ENCODE data around the gene ELMOD3.

GRCh38 chr2:85418132-85419008 lies 63.8 kb downstream of the ELMOD3 start, which contains the start of gene SH2D6:
- TF ChIP-seq, protein P1, sequence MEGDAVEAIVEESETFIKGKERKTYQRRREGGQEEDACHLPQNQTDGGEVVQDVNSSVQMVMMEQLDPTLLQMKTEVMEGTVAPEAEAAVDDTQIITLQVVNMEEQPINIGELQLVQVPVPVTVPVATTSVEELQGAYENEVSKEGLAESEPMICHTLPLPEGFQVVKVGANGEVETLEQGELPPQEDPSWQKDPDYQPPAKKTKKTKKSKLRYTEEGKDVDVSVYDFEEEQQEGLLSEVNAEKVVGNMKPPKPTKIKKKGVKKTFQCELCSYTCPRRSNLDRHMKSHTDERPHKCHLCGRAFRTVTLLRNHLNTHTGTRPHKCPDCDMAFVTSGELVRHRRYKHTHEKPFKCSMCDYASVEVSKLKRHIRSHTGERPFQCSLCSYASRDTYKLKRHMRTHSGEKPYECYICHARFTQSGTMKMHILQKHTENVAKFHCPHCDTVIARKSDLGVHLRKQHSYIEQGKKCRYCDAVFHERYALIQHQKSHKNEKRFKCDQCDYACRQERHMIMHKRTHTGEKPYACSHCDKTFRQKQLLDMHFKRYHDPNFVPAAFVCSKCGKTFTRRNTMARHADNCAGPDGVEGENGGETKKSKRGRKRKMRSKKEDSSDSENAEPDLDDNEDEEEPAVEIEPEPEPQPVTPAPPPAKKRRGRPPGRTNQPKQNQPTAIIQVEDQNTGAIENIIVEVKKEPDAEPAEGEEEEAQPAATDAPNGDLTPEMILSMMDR (IDR thresholded peaks at IDR 0.05 in 2 of 3, conservative IDR thresholded peaks at IDR 0.05 in 1 of 3; ENCODE audit: insufficient read depth in 2 of 3, low read depth in 1 of 3, low read length in 3 of 3), result no peak
- peak; percentile 35 for TF ChIP-seq TAF1 (IDR thresholded peaks at IDR 0.05; ENCODE audit: control insufficient read depth, extremely low read depth, insufficient read depth, low read length, severe bottlenecking)

All from K562 (cell line).